ENCODE measurements around the gene MEF2D. TPM values are rescaled to one million over a fixed set of nuclear protein-coding genes. Genes with fewer than 3 reads are reported as not detected.

Gene MEF2D
- total RNA-seq, 3 donors from 2014 or later, result 56.8 to 103 (median 61.9) TPM

DNA sequence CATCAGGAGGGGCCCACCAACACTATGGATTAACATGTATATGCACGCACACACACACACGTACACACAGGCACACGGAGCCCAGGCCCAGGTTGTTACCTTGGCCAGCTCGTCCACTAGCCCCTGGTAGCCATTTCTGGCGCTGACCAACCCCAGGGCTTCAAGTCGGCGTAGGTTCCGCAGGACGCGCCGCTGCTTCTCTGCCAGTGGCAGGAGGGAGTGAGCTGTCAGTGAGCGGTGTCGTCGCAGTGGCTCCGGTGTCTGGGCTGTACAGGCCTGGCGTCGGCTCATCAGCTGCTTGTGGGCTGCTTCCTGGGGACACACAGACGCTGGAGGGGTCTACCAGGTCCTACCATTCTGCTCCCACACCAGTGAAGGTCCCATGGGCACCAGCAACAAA lies 29.4 kb upstream of the MEF2D start:
- intact Hi-C loops (cut with DNase I, micrococcal nuclease), result no loop called here
- no peak for DNase-seq
- Histone ChIP-seq H3K4me3 (no peak overlapping the region), H3K36me3 (ENCODE audit: low read depth) (no peaks in the 10 kb centered on the region), H3K4me1 (ENCODE audit: low read depth) (no peaks in the 10 kb centered on the region), H3K9me3 (no peaks in the 10 kb centered on the region)
- TF ChIP-seq, protein P1, sequence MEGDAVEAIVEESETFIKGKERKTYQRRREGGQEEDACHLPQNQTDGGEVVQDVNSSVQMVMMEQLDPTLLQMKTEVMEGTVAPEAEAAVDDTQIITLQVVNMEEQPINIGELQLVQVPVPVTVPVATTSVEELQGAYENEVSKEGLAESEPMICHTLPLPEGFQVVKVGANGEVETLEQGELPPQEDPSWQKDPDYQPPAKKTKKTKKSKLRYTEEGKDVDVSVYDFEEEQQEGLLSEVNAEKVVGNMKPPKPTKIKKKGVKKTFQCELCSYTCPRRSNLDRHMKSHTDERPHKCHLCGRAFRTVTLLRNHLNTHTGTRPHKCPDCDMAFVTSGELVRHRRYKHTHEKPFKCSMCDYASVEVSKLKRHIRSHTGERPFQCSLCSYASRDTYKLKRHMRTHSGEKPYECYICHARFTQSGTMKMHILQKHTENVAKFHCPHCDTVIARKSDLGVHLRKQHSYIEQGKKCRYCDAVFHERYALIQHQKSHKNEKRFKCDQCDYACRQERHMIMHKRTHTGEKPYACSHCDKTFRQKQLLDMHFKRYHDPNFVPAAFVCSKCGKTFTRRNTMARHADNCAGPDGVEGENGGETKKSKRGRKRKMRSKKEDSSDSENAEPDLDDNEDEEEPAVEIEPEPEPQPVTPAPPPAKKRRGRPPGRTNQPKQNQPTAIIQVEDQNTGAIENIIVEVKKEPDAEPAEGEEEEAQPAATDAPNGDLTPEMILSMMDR (IDR thresholded peaks at IDR 0.05), result no peak
- ATAC-seq, result no peak

DNA sequence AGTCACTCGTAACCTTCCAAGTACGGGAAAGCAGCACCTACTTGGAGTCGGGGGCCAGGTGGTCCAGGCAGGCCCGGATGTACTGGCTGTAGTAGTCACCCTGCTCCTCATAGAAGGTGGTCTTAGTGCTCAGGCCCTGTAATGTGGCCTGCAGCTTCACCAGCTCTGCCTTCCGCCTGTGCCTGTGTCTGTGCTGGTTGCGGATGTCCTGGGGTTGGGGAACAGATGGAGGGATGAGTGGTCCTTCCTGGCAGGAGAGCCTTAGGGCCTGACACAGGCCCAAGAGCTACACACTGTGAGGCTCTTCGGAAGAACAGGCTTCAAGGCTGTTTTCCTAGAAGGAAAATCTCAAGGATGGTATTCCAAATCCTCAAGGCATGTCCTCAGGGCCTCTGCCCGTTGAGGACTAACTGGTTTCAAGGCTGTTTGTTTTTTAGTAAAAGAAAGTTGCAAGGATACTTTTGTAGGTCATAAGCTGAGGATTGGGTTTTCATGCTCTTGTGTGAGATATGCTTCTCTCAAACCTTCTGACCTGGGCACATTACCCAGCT lies 28.4 kb upstream of the MEF2D start:
- TF ChIP-seq, protein P1 (IDR thresholded peaks at IDR 0.05), result no peak
- Histone ChIP-seq H3K4me3 (no peak overlapping the region), H3K4me1 (ENCODE audit: low read depth) (no peaks in the 10 kb centered on the region), H3K36me3 (ENCODE audit: low read depth) (no peaks in the 10 kb centered on the region), H3K9me3 (no peaks in the 10 kb centered on the region)
- DNase-seq (no peak), ATAC-seq (no peak)
- intact Hi-C loops (cut with DNase I, micrococcal nuclease), result no loop called here

DNA sequence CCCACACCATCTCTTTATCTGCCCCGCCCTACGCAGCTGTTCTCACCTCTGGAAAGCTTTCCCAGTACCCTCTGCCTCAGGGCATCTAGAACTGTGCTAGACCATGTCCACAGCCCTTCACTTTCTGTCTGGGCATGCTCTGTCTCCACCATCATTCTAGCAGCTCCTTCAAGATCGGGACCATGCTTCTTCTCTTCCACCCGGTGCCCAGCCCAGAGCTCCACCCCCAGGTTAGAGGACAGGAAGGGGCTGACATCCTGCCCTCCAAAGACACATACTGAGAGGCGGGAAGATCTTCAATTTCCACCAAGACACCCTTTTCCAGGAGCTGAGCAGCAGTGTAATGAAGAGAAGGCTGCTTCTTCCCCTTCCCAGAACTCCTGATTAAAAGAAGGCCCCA lies 27.7 kb upstream of the MEF2D start:
- ATAC-seq, result no peak
- intact Hi-C loops (cut with DNase I, micrococcal nuclease), result no loop called here

DNA sequence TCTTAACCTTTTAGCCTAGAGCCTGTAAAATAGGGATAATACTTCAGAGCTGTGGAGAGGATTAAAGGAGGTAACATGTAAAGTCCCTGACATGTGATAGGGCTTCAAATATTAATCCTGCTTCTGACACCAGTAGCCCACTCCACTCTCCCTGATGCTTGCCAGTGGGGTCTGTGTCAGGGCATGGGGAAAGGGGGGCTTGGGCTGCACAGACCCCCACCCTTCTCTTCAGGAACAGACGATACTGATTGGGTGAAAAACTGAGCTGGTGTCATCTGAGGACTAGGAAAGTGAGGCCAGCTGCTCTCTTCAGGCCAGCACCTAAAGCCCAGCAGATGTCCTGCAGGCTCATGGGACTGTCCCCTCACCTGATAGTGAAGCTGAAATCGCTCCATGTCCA lies 27.0 kb upstream of the MEF2D start:
- Histone ChIP-seq H3K4me3 (no peak overlapping the region), H3K4me1 (ENCODE audit: low read depth) (no peaks in the 10 kb centered on the region), H3K9me3 (no peaks in the 10 kb centered on the region), H3K36me3 (ENCODE audit: low read depth) (no peaks in the 10 kb centered on the region)
- TF ChIP-seq, protein P1 (IDR thresholded peaks at IDR 0.05), result no peak
- no peak for ATAC-seq
- DNase-seq, result no peak
- intact Hi-C loops (cut with DNase I, micrococcal nuclease), result no loop called here

More for the DNA sequence above, 27.7 kb upstream of the MEF2D start:
- Histone ChIP-seq H3K4me3 (no peak overlapping the region), H3K36me3 (ENCODE audit: low read depth) (no peaks in the 10 kb centered on the region), H3K9me3 (no peaks in the 10 kb centered on the region), H3K4me1 (ENCODE audit: low read depth) (no peaks in the 10 kb centered on the region)
- no peak for DNase-seq
- TF ChIP-seq, protein P1 (IDR thresholded peaks at IDR 0.05), result no peak

DNA sequence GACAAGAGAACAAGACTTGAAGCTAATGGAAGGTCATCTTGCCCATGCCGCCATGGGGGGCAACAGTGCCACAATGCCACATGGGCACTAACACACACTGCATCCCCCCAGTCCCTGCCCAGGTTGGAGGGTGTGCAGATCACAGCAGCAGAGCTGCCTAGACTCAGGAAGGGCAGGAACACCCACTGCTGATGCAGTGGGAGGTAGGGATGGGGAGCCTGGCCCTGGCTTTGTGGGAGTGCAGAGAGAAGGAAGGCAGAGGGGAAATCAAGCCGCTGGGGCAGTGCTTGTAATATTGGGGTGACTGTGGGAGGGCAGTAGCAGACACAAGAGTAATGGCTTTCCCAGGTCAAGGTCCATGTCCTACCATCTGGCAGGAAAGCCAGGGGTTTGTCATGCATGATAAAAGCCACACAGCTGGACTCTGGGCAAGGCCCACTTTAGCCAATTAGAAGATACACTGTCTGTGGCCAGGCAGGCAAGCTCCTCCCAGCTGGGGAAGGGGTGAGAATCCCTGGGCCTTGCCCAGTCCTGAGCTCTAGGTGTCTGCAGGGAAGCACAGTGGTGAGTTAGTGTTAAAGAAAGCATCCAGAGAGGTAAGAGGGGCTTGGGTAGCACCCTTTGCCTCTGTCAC lies 25.4 kb upstream of the MEF2D start:
- Histone ChIP-seq H3K4me1 (ENCODE audit: low read depth) (no peaks in the 10 kb centered on the region), H3K4me3 (no peak overlapping the region), H3K36me3 (ENCODE audit: low read depth) (no peaks in the 10 kb centered on the region), H3K9me3 (no peaks in the 10 kb centered on the region)
- DNase-seq (no peak), ATAC-seq (peak; percentile 64)
- intact Hi-C loops (cut with DNase I, micrococcal nuclease), result no loop called here
- TF ChIP-seq, protein P1 (IDR thresholded peaks at IDR 0.05), result no peak
